Measurements from ENCODE around the gene NME9. TPM values are rescaled to one million over a fixed set of nuclear protein-coding genes. Genes with fewer than 3 reads are reported as not detected.

NME9 gene
- total RNA-seq, 4 donors from 2014 or later, result 0.48 TPM; not detected in 3

- no peak for DNase-seq (ENCODE audit: low spot score)
- no peak for TF ChIP-seq CTCF (IDR thresholded peaks at IDR 0.05)
- ATAC-seq (ENCODE audit: low FRiP score), result no peak
These were observed 26.2 kb downstream of the NME9 start for GRCh38 chr3:138303474-138303873.

- no peak for DNase-seq (ENCODE audit: low spot score)
- TF ChIP-seq CTCF (IDR thresholded peaks at IDR 0.05), result no peak
- ATAC-seq (ENCODE audit: low FRiP score), result no peak
These were observed 29.0 kb downstream of the NME9 start for GRCh38 chr3:138300647-138301046.

- ATAC-seq (ENCODE audit: low FRiP score) (no peak), DNase-seq (ENCODE audit: low spot score) (no peak)
- no peak for TF ChIP-seq CTCF (IDR thresholded peaks at IDR 0.05)
These were observed 31.8 kb downstream of the NME9 start for GRCh38 chr3:138297876-138298275.

GRCh38 chr3:138297059-138297607 lies 32.5 kb downstream of the NME9 start:
- no peak for ATAC-seq (ENCODE audit: low FRiP score)
- TF ChIP-seq CTCF (IDR thresholded peaks at IDR 0.05), result no peak
- DNase-seq (ENCODE audit: low spot score), result no peak

- DNase-seq (ENCODE audit: low spot score) (no peak), ATAC-seq (ENCODE audit: low FRiP score) (no peak)
- no peak for TF ChIP-seq CTCF (IDR thresholded peaks at IDR 0.05)
These were observed 33.0 kb downstream of the NME9 start for GRCh38 chr3:138296639-138297038.

- DNase-seq (ENCODE audit: low spot score) (no peak), ATAC-seq (ENCODE audit: low FRiP score) (no peak)
- TF ChIP-seq CTCF (IDR thresholded peaks at IDR 0.05), result no peak
These were observed 40.0 kb downstream of the NME9 start for GRCh38 chr3:138289701-138290100.

GRCh38 chr3:138289260-138289659 lies 40.4 kb downstream of the NME9 start:
- DNase-seq (ENCODE audit: low spot score), result no peak
- no peak for TF ChIP-seq CTCF (IDR thresholded peaks at IDR 0.05)
- no peak for ATAC-seq (ENCODE audit: low FRiP score)

All from omental fat pad (tissue), 4 donors.